NCI-H748 (cell line): ENCODE measurements around the gene CHCHD3.

Experiments
- DNase-seq: peaks from one replicate; lab custom pipeline; 2025; ENCODE audit not compliant: unreplicated experiment; lab: John Stamatoyannopoulos, UW

Gene CHCHD3

DNA sequence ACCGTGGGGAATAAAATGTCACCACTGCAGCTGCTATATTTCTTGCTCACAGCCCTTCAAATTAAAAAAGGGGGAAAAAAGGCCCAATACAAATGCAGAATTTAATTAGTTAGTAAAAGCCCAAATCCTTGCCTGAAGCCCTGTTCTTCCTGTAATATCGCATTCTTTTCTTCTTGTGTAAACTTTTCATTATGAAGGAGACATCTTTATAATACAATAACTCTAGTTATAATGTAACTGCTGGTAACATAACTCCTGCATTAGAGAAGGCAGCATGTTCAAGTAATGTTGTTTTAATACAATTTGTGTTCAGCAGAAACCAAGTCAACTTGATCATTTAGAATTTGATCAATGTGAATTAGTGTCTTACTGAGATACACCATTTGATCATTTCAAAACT, 250.9 kb downstream of the CHCHD3 start:
- no peak for DNase-seq

GRCh38 chr7:132828502-132828901, 253.4 kb downstream of the CHCHD3 start:
- no peak for DNase-seq

GRCh38 chr7:132825932-132826835, 255.7 kb downstream of the CHCHD3 start:
- DNase-seq = no peak

DNA sequence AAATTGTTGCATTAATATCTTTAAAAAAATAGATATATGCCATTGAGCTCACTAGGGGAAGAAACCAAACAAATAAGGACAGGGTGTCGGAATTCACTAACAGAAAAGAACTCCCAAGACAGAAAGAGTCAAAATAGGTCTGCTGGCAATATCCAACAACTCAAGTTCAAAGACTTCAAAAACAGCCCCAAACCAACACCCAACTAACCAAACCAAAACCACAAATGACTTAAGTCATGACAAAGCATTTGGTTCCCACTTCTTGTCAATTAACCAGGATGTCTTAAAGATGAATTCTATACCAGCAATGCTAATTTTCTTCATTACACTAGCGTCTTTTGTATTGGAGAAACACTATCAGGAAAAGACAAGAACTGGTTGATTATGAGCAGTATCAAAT, 256.7 kb downstream of the CHCHD3 start:
- DNase-seq = no peak

- DNase-seq = no peak
Measured at GRCh38 chr7:132819648-132820047, 262.2 kb downstream of the CHCHD3 start.

- no peak for DNase-seq
Measured at GRCh38 chr7:132817949-132818348, 263.9 kb downstream of the CHCHD3 start.

DNA sequence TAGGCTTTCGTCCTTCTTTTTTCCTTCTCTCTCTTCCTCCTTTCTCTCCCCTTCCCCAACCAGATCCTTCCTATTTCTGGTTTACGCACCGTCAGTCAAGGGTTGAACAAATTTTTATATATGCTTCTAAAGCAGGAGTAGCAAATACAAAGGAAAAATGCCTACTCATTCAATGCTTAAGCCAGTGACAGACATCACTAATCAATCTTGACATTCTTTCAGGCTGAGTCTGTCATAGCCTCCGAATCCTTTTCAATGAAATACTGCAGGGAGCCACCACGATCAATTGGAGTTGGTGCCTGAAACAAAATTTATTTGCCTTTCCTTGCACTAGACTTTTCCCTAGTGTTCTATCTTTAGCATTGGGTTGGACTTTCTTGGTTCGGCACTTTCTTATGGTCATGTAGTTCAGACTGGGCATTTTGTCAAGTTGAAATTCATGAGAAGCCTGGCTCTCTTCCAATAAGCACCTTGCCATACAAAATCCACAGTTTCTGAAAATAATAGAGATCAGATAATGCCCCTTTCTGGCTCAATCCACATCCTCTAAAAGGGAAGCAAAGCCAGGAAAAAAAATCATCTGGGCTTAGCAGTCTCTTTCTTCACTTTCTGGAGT, 266.1 kb downstream of the CHCHD3 start:
- DNase-seq = no peak

DNA sequence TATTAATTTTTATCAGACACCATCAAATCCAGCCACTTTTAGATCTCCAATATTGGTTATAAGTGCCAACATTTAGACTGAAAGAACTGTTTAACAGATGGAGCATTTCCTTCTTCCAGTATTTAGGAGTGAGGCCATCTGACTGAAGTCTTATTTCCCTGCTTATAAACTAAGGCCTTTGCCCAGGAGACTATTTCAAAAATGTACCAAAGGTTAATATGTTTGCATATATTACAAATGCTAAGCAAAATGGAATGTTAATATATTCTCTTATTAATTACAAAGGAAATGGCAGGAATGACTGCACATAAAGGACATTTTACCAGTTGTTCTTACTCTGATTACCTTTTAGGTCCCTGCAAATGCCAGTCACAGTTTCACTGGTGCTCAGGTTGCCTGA, 266.8 kb downstream of the CHCHD3 start:
- DNase-seq = no peak

DNA sequence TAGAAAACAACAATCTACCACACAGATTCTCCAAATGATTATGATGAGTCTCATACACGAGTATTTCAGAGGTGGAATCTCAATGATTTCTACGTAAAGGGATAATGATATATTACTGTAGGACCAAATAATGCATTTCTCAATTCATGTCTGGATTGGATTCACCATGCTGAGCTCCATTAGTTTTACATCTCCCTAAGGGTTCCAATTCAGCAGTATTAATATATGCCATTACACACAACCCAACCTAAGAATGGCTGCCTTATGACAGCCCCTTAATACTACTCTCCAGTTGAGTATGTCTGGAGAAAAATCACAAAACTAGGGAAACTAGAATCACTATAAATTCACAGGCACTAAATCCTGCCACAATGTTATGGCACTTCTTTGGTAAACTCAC, 271.3 kb downstream of the CHCHD3 start:
- DNase-seq = no peak

- no peak for DNase-seq
Measured at GRCh38 chr7:132806834-132807233, 275.1 kb downstream of the CHCHD3 start.

DNA sequence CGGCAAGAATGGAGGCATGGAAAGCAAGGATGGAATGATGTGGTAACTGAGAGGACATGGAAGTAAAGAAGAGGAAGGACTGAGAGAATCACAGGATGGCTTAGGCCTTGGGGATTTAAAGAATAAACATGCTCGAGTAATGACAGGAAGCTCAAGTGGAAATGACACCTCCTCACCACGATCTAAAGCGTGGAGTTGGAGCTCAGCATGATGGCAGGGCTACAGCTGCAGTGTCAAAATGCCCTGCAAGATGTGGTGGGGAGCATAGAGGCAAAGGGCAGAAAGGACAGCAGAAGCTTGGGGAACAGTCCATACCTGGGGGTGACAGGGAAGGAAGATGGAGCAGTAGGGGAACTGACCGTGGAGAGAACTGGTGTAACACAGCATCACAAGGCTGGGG, 276.1 kb downstream of the CHCHD3 start:
- no peak for DNase-seq

DNA sequence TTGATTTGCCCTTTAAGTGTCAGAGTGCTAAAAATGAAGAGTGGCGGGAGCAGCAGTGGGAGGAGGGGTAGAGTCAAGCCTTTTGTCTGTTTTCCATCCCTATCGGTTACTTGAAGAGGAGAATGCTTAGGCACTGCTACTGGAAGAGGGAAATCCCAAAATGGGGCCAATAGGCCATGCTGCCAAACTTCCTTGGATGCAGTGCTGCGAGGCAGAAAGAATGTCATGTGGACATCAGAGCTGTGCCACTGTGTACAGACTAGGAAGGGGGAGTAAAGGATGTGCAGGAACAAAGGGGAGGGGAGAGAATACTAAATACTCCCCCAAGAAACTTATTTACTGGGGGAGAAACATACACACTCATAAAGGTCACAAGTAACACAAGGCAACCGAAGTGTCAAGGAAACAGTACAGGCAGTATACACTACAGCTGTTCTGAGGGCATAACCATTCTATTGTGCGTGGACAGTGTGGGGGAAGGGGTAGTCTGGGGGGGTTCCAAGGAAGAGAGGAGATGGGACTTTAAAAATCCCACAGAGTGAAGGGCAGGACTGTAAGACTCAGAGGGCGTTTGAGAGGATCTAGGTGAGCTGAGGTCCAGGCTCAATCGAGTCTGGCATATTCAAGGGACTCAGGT, 276.9 kb downstream of the CHCHD3 start:
- DNase-seq = no peak

GRCh38 chr7:132800522-132800921, 281.4 kb downstream of the CHCHD3 start:
- DNase-seq = no peak

GRCh38 chr7:132799081-132799413, 282.8 kb downstream of the CHCHD3 start:
- no peak for DNase-seq

- no peak for DNase-seq
Measured at GRCh38 chr7:132797152-132797551, 284.7 kb downstream of the CHCHD3 start.

DNA sequence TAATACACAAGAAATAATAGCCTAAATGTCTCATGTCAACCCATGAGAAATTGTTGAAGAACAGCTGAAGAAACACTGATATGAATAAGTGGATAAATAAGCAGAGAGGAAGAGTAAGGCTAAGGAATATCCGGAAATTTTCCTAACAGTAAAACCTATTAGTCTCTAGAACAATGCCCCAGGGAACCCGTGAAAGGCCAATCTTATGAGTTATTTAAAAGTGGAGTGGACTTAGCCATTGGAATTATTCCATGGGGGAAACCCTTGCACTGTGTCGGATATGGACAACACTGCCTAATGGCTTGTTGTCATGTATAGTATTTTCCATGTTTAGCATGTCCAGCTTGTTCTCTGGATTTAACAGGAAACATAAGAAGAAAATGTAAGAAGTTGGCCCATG, 288.4 kb downstream of the CHCHD3 start:
- DNase-seq = no peak

DNA sequence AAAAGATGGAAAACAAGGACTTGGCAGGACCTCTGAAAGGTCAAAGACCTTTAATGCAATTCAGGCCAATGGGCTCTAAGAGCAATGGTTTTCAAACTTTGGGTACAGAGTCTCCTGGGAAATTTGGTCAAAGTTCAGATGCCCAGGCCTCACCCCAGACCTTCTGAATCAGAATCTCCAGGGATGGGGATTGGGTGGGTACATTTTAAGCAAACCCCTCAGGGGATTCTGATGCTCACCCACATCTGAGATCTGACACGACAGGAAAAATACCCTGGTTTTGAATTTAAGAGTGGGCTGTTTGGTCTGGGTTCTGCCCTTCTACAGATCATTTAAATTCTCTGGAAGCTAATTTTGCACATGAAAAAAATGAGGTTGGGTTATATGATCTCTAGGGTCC, 290.9 kb downstream of the CHCHD3 start:
- no peak for DNase-seq

DNA sequence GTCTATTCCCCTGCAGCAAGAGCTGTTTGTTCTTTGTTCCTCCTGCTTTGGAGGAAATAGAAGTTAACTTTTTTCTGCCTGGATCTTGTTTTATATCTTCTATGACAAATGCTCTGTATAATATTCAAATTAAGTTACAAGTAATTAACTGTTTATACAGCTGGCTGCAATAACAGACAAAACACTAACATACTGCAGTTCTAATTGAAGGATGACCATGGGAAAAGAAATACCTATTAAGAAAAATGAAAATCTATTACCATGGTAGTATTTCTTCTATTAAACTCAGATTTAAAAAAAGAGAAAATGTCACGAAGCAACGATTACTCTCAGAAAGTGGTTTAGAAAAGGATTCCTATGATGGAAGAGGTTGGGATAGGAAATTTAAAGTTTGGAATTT, 291.8 kb downstream of the CHCHD3 start:
- DNase-seq = no peak

DNA sequence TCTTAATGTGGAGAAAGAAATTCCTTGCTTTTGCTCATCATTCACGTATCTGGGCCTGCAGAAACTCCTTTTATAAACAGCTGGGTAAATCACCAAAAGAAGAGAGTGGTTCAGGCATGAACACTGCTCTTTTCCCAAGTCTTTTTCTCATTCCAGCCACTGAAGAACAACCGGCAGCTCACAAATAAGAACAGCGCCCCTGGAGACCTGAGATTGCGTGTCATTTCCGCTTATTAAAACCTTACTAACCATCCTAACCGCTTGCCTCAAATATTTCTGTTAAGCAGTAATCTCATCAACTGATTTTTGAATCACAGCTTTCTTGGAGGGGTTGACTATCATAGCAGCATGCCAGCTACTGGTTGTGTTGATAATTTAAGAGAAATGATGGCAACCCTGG, 292.6 kb downstream of the CHCHD3 start:
- no peak for DNase-seq

- DNase-seq = no peak
Measured at GRCh38 chr7:132785870-132786269, 296.0 kb downstream of the CHCHD3 start.

DNA sequence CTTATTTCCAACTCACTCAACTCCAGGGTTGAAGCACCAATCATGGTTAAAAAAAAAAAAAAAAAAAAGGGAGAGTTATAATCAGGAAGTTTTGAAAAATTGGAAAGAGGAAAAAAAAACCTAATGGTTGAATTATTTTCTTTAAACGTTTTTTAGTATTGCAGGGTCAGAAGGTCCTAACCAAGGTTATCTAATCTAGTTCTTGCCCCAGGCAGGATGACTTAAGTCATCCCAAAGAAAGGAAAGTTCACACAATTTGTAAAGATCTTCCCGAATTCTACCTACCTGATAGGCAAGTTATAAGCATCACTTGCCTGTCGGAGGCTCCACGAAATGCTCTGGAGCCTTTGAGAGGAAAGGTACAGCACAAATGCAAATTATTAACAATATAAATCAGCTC, 297.5 kb downstream of the CHCHD3 start:
- DNase-seq = no peak

DNA sequence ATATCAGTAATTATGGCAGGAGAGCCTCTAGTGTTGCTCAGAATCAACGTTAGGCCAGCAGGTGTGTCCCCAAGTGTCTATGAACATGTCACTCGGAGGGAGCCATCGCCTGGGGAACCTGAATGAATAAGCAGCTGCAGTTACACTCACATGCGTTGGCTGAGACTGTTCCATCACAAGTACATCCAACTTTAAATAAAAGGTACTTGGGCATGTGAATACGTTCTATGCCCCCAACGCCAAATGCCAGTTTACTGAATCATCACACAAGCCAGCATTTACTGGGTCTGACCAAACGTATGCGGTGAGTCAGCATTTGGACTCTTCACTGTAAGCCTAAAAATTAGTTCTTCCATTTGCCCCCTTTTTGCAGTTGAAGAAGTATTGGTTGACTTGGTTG, 298.1 kb downstream of the CHCHD3 start:
- peak; percentile 13 for DNase-seq
